Endodermal cell (in vitro differentiated cells): ENCODE results near the gene SP3. TPM values are rescaled to one million over a fixed set of nuclear protein-coding genes. Genes with fewer than 3 reads are reported as not detected.

Source experiments
- DNase-seq: peaks from one replicate; pipeline ENCODE4 v3.0.0-alpha.2; 2017
- H3K27ac ChIP-seq: 2 replicates; pipeline ENCODE4 v1.5.1; 2013; ENCODE audit warnings: mild to moderate bottlenecking, low read depth, low read length, moderate library complexity
- H3K27me3 ChIP-seq: 2 replicates; pipeline ENCODE4 v1.6.1; 2013; ENCODE audit warnings: mild to moderate bottlenecking, low read length, moderate library complexity; ENCODE audit not compliant: insufficient read depth, control insufficient read depth, poor library complexity, severe bottlenecking
- H3K36me3 ChIP-seq: 2 replicates; pipeline ENCODE4 v1.7.0; 2013; ENCODE audit warnings: mild to moderate bottlenecking, low read length, moderate library complexity; ENCODE audit not compliant: control insufficient read depth, insufficient read depth
- H3K4me1 ChIP-seq: one replicate; pipeline ENCODE4 v1.7.0; 2013; ENCODE audit warnings: low read length; ENCODE audit not compliant: control insufficient read depth, insufficient read depth
- H3K4me3 ChIP-seq: 2 replicates; pipeline ENCODE4 v1.5.1; 2013; ENCODE audit warnings: mild to moderate bottlenecking, low read length, moderate library complexity
- H3K9ac ChIP-seq: 2 replicates; pipeline ENCODE4 v1.6.1; 2013; ENCODE audit warnings: mild to moderate bottlenecking, low read length, moderate library complexity; ENCODE audit not compliant: poor library complexity, severe bottlenecking; ENCODE audit errors: extremely low read depth
- H3K9me3 ChIP-seq: 2 replicates; pipeline ENCODE4 v1.6.1; 2013; ENCODE audit warnings: mild to moderate bottlenecking, low read length, moderate library complexity; ENCODE audit not compliant: control insufficient read depth
- H3K27ac Mint-ChIP-seq: 2 replicates; pipeline ENCODE4 v1.8.0; 2020; ENCODE audit warnings: mixed read lengths
- H3K27me3 Mint-ChIP-seq: 2 replicates; pipeline ENCODE4 v1.8.0; 2021; ENCODE audit warnings: mild to moderate bottlenecking, mixed read lengths; ENCODE audit not compliant: insufficient read depth
- H3K36me3 Mint-ChIP-seq: 2 replicates; pipeline ENCODE4 v1.8.0; 2020; ENCODE audit warnings: low read depth, mixed read lengths
- H3K4me1 Mint-ChIP-seq: 2 replicates; pipeline ENCODE4 v1.8.0; 2020; ENCODE audit warnings: mixed read lengths
- H3K4me3 Mint-ChIP-seq: 2 replicates; pipeline ENCODE4 v1.8.0; 2020; ENCODE audit warnings: mild to moderate bottlenecking, moderate library complexity, mixed read lengths
- H3K9me3 Mint-ChIP-seq: 2 replicates; pipeline ENCODE4 v1.8.0; 2020; ENCODE audit warnings: mild to moderate bottlenecking, mixed read lengths
- WGBS, 2 experiments: methylation state at CpG; one replicate each; pipeline versions ENCODE4 v1.1.5 to v1.1.7; 2013; ENCODE audit warnings: missing lambda C conversion rate in 2 of 2, mixed read lengths in 1 of 2; ENCODE audit not compliant: insufficient coverage in 1 of 2, insufficient read length in 1 of 2; 5-methylcytosine and 5-hydroxymethylcytosine counted together
- total RNA-seq, 2 donors: library from RNA; stranded (reverse); fragmentation: NEBNext Ultra II Directional in 1 of 2; extraction: Animal tissue kit (Norgen Biotek cat#: 25700) in 1 of 2; gene quantifications; 2 replicates in 1 of 2; 3 replicates in 1 of 2; pipeline ENCODE4 v1.2.1, GENCODE V29; 2021
- TF ChIP-seq, protein P1 (sequence below): fragments of 200-600 bp; sonication (generic); conservative IDR thresholded peaks from 2 replicates; pipeline ENCODE4 v1.5.0; 2021; ENCODE audit warnings: antibody characterized with exemption, mild to moderate bottlenecking

The SP3 gene
- total RNA-seq, 2 donors from 2014 or later: 80.2 to 83.7 TPM

DNA sequence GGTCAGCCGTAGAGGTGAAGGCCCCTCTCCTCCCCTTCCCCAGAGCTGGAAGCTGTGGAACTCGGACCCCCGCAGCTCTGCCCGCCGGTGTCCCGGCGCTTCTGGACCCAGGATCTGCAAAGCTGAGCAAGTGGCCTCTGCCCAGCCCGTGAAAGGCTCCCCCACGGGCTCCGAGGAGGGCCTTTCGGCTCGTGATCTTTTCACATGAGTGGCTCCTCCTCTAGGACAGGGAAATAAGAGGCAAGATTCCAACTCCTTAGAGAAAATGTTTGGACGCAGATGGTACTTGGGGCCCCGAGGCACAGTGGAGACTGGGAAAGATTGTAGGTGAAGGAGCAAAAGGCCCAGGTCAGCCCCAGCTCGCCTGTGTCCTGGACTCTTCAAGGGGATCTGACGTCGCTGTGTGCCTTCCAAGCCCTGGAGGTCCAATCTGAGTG is 48.2 kb upstream of the SP3 start:
- H3K4me3 ChIP-seq: no peak overlapping the region
- H3K36me3 ChIP-seq: no peaks in the 10 kb centered on the region
- TF ChIP-seq, protein P1, sequence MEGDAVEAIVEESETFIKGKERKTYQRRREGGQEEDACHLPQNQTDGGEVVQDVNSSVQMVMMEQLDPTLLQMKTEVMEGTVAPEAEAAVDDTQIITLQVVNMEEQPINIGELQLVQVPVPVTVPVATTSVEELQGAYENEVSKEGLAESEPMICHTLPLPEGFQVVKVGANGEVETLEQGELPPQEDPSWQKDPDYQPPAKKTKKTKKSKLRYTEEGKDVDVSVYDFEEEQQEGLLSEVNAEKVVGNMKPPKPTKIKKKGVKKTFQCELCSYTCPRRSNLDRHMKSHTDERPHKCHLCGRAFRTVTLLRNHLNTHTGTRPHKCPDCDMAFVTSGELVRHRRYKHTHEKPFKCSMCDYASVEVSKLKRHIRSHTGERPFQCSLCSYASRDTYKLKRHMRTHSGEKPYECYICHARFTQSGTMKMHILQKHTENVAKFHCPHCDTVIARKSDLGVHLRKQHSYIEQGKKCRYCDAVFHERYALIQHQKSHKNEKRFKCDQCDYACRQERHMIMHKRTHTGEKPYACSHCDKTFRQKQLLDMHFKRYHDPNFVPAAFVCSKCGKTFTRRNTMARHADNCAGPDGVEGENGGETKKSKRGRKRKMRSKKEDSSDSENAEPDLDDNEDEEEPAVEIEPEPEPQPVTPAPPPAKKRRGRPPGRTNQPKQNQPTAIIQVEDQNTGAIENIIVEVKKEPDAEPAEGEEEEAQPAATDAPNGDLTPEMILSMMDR: no peak
- DNase-seq: no peak
- Mint-ChIP-seq H3K36me3 (no peaks in the 10 kb centered on the region), H3K4me1 (peaks cover 23% of the 10 kb centered on the region), H3K4me3 (peak overlapping the region; percentile 63), H3K27ac (peak overlapping the region; percentile 52), H3K27me3 (peaks cover 8% of the 10 kb centered on the region), H3K9me3 (no peaks in the 10 kb centered on the region)
- 58 to 88% methylated on average over 5 to 17 of the region's 17 CpGs for WGBS, 2 experiments
- H3K9ac ChIP-seq: no peak overlapping the region
- H3K27ac ChIP-seq: no peak overlapping the region
- peaks cover 10% of the 10 kb centered on the region for H3K4me1 ChIP-seq
- H3K27me3 ChIP-seq: no peaks in the 10 kb centered on the region
- H3K9me3 ChIP-seq: no peaks in the 10 kb centered on the region

DNA sequence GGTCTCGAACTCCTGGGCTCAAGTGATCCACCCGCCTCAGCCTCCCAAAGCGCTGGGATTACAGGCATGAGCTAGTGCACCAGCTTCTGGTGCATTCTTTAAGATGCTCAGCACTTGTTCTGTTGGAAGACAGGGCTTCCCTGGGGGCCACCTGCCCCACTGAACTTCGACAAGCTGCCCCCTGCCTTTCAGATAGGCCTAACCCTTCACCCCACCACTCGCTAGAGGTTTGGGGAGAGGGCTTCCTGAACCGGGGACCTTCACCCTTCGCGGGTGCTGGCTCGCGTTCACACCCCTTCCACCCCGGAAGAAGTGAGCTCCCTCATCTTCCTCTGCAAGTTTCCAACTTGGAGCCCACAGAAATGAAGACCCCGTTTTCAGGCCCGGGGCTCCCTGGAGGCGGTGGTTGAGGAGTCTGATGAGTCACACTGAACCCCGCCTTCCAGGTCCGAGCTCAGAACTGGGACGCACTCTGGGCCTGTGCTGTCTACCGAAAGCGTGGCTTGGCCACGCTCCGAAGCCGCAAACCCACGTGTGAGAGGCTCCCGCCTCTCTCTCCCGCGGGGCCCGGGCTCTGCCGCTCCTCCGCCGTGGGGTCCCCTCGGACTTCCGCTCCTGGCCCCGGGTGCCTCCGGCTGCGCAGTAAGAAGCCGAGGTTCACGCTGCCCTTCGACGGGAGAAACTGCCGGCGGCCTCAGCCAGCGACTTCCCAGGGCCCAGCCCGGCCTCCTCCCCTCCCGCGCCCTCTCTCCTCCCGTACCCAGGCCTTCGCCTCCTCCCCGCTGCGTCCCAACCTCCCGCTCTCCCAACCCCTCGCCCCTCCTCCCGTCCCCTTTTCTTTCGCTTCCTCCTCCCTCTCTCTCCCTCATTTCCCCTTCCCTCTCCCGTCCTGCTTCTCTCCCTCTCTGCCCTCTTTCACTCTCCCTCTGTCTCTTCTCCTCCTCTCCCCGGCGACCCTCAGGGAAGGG is 47.5 kb upstream of the SP3 start:
- peaks cover 23% of the 10 kb centered on the region for H3K4me1 Mint-ChIP-seq
- Histone ChIP-seq H3K4me1 (peaks cover 10% of the 10 kb centered on the region), H3K9me3 (no peaks in the 10 kb centered on the region), H3K9ac (no peak overlapping the region), H3K4me3 (no peak overlapping the region), H3K27ac (no peak overlapping the region), H3K27me3 (no peaks in the 10 kb centered on the region), H3K36me3 (no peaks in the 10 kb centered on the region)
- H3K36me3 Mint-ChIP-seq: no peaks in the 10 kb centered on the region
- peaks cover 8% of the 10 kb centered on the region for H3K27me3 Mint-ChIP-seq
- no peaks in the 10 kb centered on the region for H3K9me3 Mint-ChIP-seq
- TF ChIP-seq, protein P1: no peak
- DNase-seq: peak; percentile 90
- H3K27ac Mint-ChIP-seq: peak overlapping the region; percentile 52
- WGBS, 2 experiments: 62 to 66% methylated on average over 27 to 56 of the region's 56 CpGs
- H3K4me3 Mint-ChIP-seq: peak overlapping the region; percentile 63

DNA sequence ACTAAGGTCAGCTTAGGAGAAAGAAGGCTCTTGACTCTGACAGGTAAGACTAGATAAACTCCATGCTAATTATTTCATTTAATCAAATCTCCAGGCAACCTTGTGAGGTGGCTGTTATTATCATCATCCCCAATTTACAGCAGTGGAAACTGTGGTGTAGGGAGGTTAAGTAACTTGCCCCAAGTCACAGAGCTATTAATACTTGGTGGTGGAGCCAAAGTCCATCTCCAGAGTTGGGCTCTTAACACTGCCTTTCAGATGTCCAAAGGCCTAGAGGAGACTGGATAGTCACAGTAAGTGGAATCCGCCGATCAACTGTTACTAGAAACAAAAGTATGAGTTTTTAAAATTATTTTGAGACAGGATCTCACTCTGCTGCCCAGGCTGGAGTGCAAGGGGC is 46.6 kb upstream of the SP3 start:
- Histone ChIP-seq H3K4me1 (peaks cover 10% of the 10 kb centered on the region), H3K27me3 (no peaks in the 10 kb centered on the region), H3K9ac (no peak overlapping the region), H3K36me3 (no peaks in the 10 kb centered on the region), H3K9me3 (no peaks in the 10 kb centered on the region), H3K27ac (no peak overlapping the region), H3K4me3 (no peak overlapping the region)
- WGBS, 2 experiments: 100% methylated on average over 1 to 2 of the region's 2 CpGs
- no peak overlapping the region for H3K4me3 Mint-ChIP-seq
- TF ChIP-seq, protein P1: no peak
- H3K9me3 Mint-ChIP-seq: no peaks in the 10 kb centered on the region
- no peak for DNase-seq
- no peaks in the 10 kb centered on the region for H3K36me3 Mint-ChIP-seq
- H3K27me3 Mint-ChIP-seq: peaks cover 8% of the 10 kb centered on the region
- H3K4me1 Mint-ChIP-seq: peaks cover 23% of the 10 kb centered on the region
- no peak overlapping the region for H3K27ac Mint-ChIP-seq
